A673 (cell line): ENCODE results near the gene CYP24A1.

Experiments
- EZH2 ChIP-seq: fragments of 200-600 bp; sonication (generic); IDR thresholded peaks from 2 replicates; pipeline ENCODE4 v1.6.1; 2017; ENCODE audit warnings: borderline replicate concordance, low read depth, mild to moderate bottlenecking, mixed read lengths, antibody characterized with exemption, low read length; ENCODE audit not compliant: poor library complexity, severe bottlenecking
- TF ChIP-seq, protein P1 (sequence below): fragments of 300-800, 200-600 bp; sonication (generic); conservative IDR thresholded peaks from 2 replicates; pipeline ENCODE4 v1.5.1; 2017; ENCODE audit warnings: low read depth, mild to moderate bottlenecking, antibody characterized with exemption, low read length, moderate library complexity, mixed read lengths

DNA sequence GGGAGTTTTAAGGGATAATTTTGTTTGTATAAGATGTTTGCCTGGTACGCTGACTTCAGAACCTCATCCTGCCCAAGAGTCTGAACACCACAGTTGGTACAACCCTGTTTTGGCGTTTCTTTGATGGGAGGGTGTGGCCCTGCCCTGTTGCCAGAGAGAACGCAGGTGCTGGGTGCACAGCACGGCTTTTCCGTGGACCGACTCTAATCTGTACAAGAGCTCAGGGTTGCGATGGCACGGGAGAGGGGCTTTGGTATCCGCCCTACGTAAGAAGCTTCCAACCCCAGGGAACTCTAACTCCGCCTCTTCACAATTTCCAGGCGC lies 1.3 kb downstream of the CYP24A1 start:
- TF ChIP-seq, protein P1, sequence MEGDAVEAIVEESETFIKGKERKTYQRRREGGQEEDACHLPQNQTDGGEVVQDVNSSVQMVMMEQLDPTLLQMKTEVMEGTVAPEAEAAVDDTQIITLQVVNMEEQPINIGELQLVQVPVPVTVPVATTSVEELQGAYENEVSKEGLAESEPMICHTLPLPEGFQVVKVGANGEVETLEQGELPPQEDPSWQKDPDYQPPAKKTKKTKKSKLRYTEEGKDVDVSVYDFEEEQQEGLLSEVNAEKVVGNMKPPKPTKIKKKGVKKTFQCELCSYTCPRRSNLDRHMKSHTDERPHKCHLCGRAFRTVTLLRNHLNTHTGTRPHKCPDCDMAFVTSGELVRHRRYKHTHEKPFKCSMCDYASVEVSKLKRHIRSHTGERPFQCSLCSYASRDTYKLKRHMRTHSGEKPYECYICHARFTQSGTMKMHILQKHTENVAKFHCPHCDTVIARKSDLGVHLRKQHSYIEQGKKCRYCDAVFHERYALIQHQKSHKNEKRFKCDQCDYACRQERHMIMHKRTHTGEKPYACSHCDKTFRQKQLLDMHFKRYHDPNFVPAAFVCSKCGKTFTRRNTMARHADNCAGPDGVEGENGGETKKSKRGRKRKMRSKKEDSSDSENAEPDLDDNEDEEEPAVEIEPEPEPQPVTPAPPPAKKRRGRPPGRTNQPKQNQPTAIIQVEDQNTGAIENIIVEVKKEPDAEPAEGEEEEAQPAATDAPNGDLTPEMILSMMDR = no peak
- TF ChIP-seq EZH2 = no peak
